ENCODE results near the gene ZDHHC16.

Gene ZDHHC16

GRCh38 chr10:97481071-97481470, 35.1 kb downstream of the ZDHHC16 start:
- no peak for DNase-seq

- DNase-seq, result no peak
These were observed 36.4 kb downstream of the ZDHHC16 start for GRCh38 chr10:97482381-97482780.

GRCh38 chr10:97483506-97483905, 37.5 kb downstream of the ZDHHC16 start:
- DNase-seq, result no peak

- no peak for DNase-seq
These were observed 37.9 kb downstream of the ZDHHC16 start for GRCh38 chr10:97483921-97484320.

- no peak for DNase-seq
These were observed 39.8 kb downstream of the ZDHHC16 start for GRCh38 chr10:97485647-97486281.

GRCh38 chr10:97490592-97490991, 44.6 kb downstream of the ZDHHC16 start:
- no peak for DNase-seq

- DNase-seq, result no peak
These were observed 48.2 kb downstream of the ZDHHC16 start for GRCh38 chr10:97494151-97494550.

GRCh38 chr10:97494863-97495506, 49.0 kb downstream of the ZDHHC16 start:
- DNase-seq, result no peak

- DNase-seq, result peak; percentile 90
These were observed 51.6 kb downstream of the ZDHHC16 start for GRCh38 chr10:97497572-97498075.

- DNase-seq, result peak; percentile 98
These were observed 52.3 kb downstream of the ZDHHC16 start, which contains the start of gene MMS19 for GRCh38 chr10:97498076-97498840. TSS of gene MMS19 (minus strand) at chr10:97498422. CDS start at chr10:97498384, 38 bp downstream.

GRCh38 chr10:97498841-97499560, 53.0 kb downstream of the ZDHHC16 start, which contains the start of gene UBTD1:
TSS of gene UBTD1 (plus strand) at chr10:97498924. CDS start at chr10:97499204, 280 bp downstream.
- peak; percentile 48 for DNase-seq

- peak; percentile 48 for DNase-seq
These were observed 53.8 kb downstream of the ZDHHC16 start for GRCh38 chr10:97499561-97500296.

- DNase-seq, result no peak
These were observed 54.3 kb downstream of the ZDHHC16 start for GRCh38 chr10:97500297-97500575.

GRCh38 chr10:97502916-97503315, 56.9 kb downstream of the ZDHHC16 start:
- DNase-seq, result no peak

- DNase-seq, result no peak
These were observed 57.4 kb downstream of the ZDHHC16 start for GRCh38 chr10:97503406-97503805.

- no peak for DNase-seq
These were observed 59.2 kb downstream of the ZDHHC16 start for GRCh38 chr10:97505152-97505551.

- DNase-seq, result no peak
These were observed 60.4 kb downstream of the ZDHHC16 start for GRCh38 chr10:97506199-97506991.
